Stimulated activated CD8-positive, alpha-beta memory T cell treated with anti-CD3 and anti-CD28 coated beads, Interleukin-15, amount 100 ng/mL, for 48 hours (primary cell): ENCODE measurements around the gene CELSR3.

Experiments
- DNase-seq, 2 donors: peaks; one replicate each; pipeline ENCODE4 v3.0.0-alpha.2; 2020; ENCODE audit warnings: low read depth in 2 of 2

CELSR3 gene

GRCh38 chr3:48687220-48687678 is 24.6 kb upstream of the CELSR3 start:
- no peak for DNase-seq

- no peak for DNase-seq
These were observed 24.0 kb upstream of the CELSR3 start for GRCh38 chr3:48686538-48687219.

GRCh38 chr3:48685603-48686511 is 23.2 kb upstream of the CELSR3 start, which contains the start of gene NCKIPSD:
Gene NCKIPSD, minus strand, starts transcription at chr3:48685915. Its CDS starts 108 bp downstream, at chr3:48685807.
- DNase-seq = peak; percentile 83 to 84

GRCh38 chr3:48685293-48685602 is 22.6 kb upstream of the CELSR3 start:
- no peak for DNase-seq

GRCh38 chr3:48684480-48685143 is 21.9 kb upstream of the CELSR3 start:
- DNase-seq = no peak

- no peak for DNase-seq
These were observed 21.3 kb upstream of the CELSR3 start for GRCh38 chr3:48684054-48684349.

GRCh38 chr3:48682786-48683185 is 20.1 kb upstream of the CELSR3 start:
- no peak for DNase-seq

GRCh38 chr3:48681974-48682610 is 19.4 kb upstream of the CELSR3 start:
- DNase-seq = no peak

- DNase-seq = no peak
These were observed 18.8 kb upstream of the CELSR3 start for GRCh38 chr3:48681541-48681880.

- no peak for DNase-seq
These were observed 18.3 kb upstream of the CELSR3 start for GRCh38 chr3:48680811-48681540.

GRCh38 chr3:48679411-48680391 is 17.0 kb upstream of the CELSR3 start:
- no peak for DNase-seq

GRCh38 chr3:48678566-48679380 is 16.1 kb upstream of the CELSR3 start:
- DNase-seq = no peak

- no peak for DNase-seq
These were observed 15.4 kb upstream of the CELSR3 start for GRCh38 chr3:48678056-48678455.

- no peak for DNase-seq
These were observed 11.8 kb upstream of the CELSR3 start for GRCh38 chr3:48674505-48674904.

- no peak for DNase-seq
These were observed 9.8 kb upstream of the CELSR3 start for GRCh38 chr3:48672522-48672921.

GRCh38 chr3:48664929-48665328 is 2.2 kb upstream of the CELSR3 start:
- no peak for DNase-seq

- DNase-seq = no peak
These were observed 1.6 kb upstream of the CELSR3 start for GRCh38 chr3:48664313-48664644.

GRCh38 chr3:48663489-48664312 is 1.0 kb upstream of the CELSR3 start:
- DNase-seq = peak; percentile 92
